GM19351 (cell line): ENCODE measurements around the gene SLC4A11.
"Not testable (repeated sequence)": the region's sequence is repeated elsewhere in the genome, so short reads cannot be mapped to it uniquely, and the experiment has no call there.

Experiments used
- ATAC-seq: cut with Tn5 transposase; IDR thresholded peaks from one replicate; pipeline ENCODE4 v1.9.1; 2021; ENCODE audit warnings: mild to moderate bottlenecking, moderate library complexity; ENCODE audit not compliant: unreplicated experiment

SLC4A11 gene

GRCh38 chr20:3229158-3229557 is 9.8 kb downstream of the SLC4A11 start:
- no peak for ATAC-seq

- ATAC-seq, result no peak
These were observed 10.3 kb downstream of the SLC4A11 start for GRCh38 chr20:3228750-3229032.

- ATAC-seq, result no peak
These were observed 10.8 kb downstream of the SLC4A11 start for GRCh38 chr20:3227936-3228749.

GRCh38 chr20:3227506-3227905 is 11.5 kb downstream of the SLC4A11 start:
- ATAC-seq, result no peak

GRCh38 chr20:3226864-3227263 is 12.1 kb downstream of the SLC4A11 start:
- ATAC-seq, result no peak

GRCh38 chr20:3226093-3226492 is 12.9 kb downstream of the SLC4A11 start:
- no peak for ATAC-seq

- ATAC-seq, result no peak
These were observed 14.1 kb downstream of the SLC4A11 start for GRCh38 chr20:3224681-3225421.

GRCh38 chr20:3223994-3224680 is 14.9 kb downstream of the SLC4A11 start:
- no peak for ATAC-seq

GRCh38 chr20:3223651-3223993 is 15.4 kb downstream of the SLC4A11 start:
- ATAC-seq, result no peak

GRCh38 chr20:3222635-3223600 is 16.1 kb downstream of the SLC4A11 start:
- peak; percentile 78 for ATAC-seq

GRCh38 chr20:3221398-3222226 is 17.4 kb downstream of the SLC4A11 start:
- no peak for ATAC-seq

- ATAC-seq, result no peak
These were observed 20.5 kb downstream of the SLC4A11 start for GRCh38 chr20:3218307-3218988.

- ATAC-seq, result not testable (repeated sequence)
These were observed 23.6 kb downstream of the SLC4A11 start for GRCh38 chr20:3215359-3215917.

GRCh38 chr20:3213226-3213625 is 25.8 kb downstream of the SLC4A11 start:
- ATAC-seq, result no peak

GRCh38 chr20:3210346-3210745 is 28.6 kb downstream of the SLC4A11 start:
- no peak for ATAC-seq

- no peak for ATAC-seq
These were observed 29.1 kb downstream of the SLC4A11 start for GRCh38 chr20:3209946-3210317.

GRCh38 chr20:3209257-3209945 is 29.6 kb downstream of the SLC4A11 start, which contains the start of gene ITPA:
Gene ITPA, plus strand, starts transcription at chr20:3209498. Its CDS starts 54 bp downstream, at chr20:3209552.
- ATAC-seq, result peak; percentile 52

- peak; percentile 2 for ATAC-seq
These were observed 30.2 kb downstream of the SLC4A11 start for GRCh38 chr20:3208786-3209256.
